Activated naive CD8-positive, alpha-beta T cell treated with anti-CD3 and anti-CD28 coated beads, Interleukin-2, amount 50 U/mL, for 24 hours (primary cell): ENCODE measurements around the gene PMEPA1.

Source experiments
- ATAC-seq: fragments of 150-1000 bp; cut with Tn5 transposase; one replicate; pipeline ENCODE4 v1.10.0; 2021
- DNase-seq: peaks from one replicate; pipeline ENCODE4 v3.0.0; 2021
- H3K27ac Mint-ChIP-seq: one replicate; pipeline ENCODE4 v1.8.0; 2021; ENCODE audit warnings: mild to moderate bottlenecking, mixed read lengths
- H3K27me3 Mint-ChIP-seq: one replicate; pipeline ENCODE4 v1.8.0; 2021; ENCODE audit warnings: mixed read lengths
- H3K36me3 Mint-ChIP-seq: one replicate; pipeline ENCODE4 v1.8.0; 2021; ENCODE audit warnings: low read depth, mixed read lengths
- H3K4me1 Mint-ChIP-seq: one replicate; pipeline ENCODE4 v1.8.0; 2021; ENCODE audit warnings: mixed read lengths
- H3K4me3 Mint-ChIP-seq: one replicate; pipeline ENCODE4 v1.8.0; 2021; ENCODE audit warnings: mild to moderate bottlenecking, moderate library complexity, mixed read lengths
- H3K9me3 Mint-ChIP-seq: one replicate; pipeline ENCODE4 v1.8.0; 2021; ENCODE audit warnings: mixed read lengths

Gene PMEPA1

GRCh38 chr20:57746201-57746600 is 36.4 kb upstream of the PMEPA1 start:
- Mint-ChIP-seq H3K4me1 (peaks cover 18% of the 10 kb centered on the region), H3K36me3 (no peaks in the 10 kb centered on the region), H3K9me3 (no peaks in the 10 kb centered on the region), H3K27me3 (peaks cover 33% of the 10 kb centered on the region), H3K27ac (no peak overlapping the region), H3K4me3 (no peak overlapping the region)
- ATAC-seq (no peak), DNase-seq (no peak)

GRCh38 chr20:57744206-57744605 is 34.4 kb upstream of the PMEPA1 start:
- Mint-ChIP-seq H3K4me3 (no peak overlapping the region), H3K9me3 (no peaks in the 10 kb centered on the region), H3K4me1 (peaks cover 11% of the 10 kb centered on the region), H3K36me3 (no peaks in the 10 kb centered on the region), H3K27me3 (peaks cover 22% of the 10 kb centered on the region), H3K27ac (no peak overlapping the region)
- DNase-seq (no peak), ATAC-seq (no peak)

- DNase-seq = no peak
- Mint-ChIP-seq H3K4me1 (peaks cover 5% of the 10 kb centered on the region), H3K9me3 (no peaks in the 10 kb centered on the region), H3K27ac (no peak overlapping the region), H3K4me3 (no peak overlapping the region), H3K27me3 (peaks cover 18% of the 10 kb centered on the region), H3K36me3 (no peaks in the 10 kb centered on the region)
- no peak for ATAC-seq
Observed at GRCh38 chr20:57743450-57744095, 33.8 kb upstream of the PMEPA1 start.

- DNase-seq (no peak), ATAC-seq (no peak)
- Mint-ChIP-seq H3K27ac (no peak overlapping the region), H3K4me3 (no peak overlapping the region), H3K36me3 (no peaks in the 10 kb centered on the region), H3K27me3 (peaks cover 14% of the 10 kb centered on the region), H3K9me3 (no peaks in the 10 kb centered on the region), H3K4me1 (peaks cover 2% of the 10 kb centered on the region)
Observed at GRCh38 chr20:57742507-57743181, 32.8 kb upstream of the PMEPA1 start.

DNA sequence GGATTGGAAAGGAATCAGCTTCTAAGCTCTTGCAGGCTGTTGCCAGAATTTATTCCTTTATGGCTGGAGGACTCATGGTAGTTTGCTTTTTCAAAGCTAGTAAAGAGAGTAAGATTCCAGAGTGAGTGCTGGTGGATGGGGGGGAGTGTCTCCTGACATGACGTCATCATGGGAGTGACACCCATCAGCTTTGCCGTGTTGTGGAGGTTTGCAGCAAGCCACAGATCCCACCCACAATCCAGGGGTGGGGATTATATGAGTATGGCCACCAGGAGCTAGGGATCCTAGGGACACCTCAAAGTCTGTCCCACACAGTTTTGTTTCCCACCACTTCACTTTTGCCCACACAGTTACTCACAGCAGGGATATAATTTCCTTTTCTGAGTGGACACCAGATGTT is 28.7 kb upstream of the PMEPA1 start:
- H3K9me3 Mint-ChIP-seq = no peaks in the 10 kb centered on the region
- no peak overlapping the region for H3K4me3 Mint-ChIP-seq
- peaks cover 20% of the 10 kb centered on the region for H3K27me3 Mint-ChIP-seq
- DNase-seq (no peak), ATAC-seq (no peak)
- H3K4me1 Mint-ChIP-seq = peaks cover 2% of the 10 kb centered on the region
- no peak overlapping the region for H3K27ac Mint-ChIP-seq
- no peaks in the 10 kb centered on the region for H3K36me3 Mint-ChIP-seq

GRCh38 chr20:57738053-57738452 is 28.2 kb upstream of the PMEPA1 start:
- Mint-ChIP-seq H3K4me1 (no peaks in the 10 kb centered on the region), H3K27ac (no peak overlapping the region), H3K9me3 (no peaks in the 10 kb centered on the region), H3K4me3 (no peak overlapping the region), H3K36me3 (no peaks in the 10 kb centered on the region), H3K27me3 (peaks cover 21% of the 10 kb centered on the region)
- DNase-seq = no peak
- ATAC-seq = no peak

DNA sequence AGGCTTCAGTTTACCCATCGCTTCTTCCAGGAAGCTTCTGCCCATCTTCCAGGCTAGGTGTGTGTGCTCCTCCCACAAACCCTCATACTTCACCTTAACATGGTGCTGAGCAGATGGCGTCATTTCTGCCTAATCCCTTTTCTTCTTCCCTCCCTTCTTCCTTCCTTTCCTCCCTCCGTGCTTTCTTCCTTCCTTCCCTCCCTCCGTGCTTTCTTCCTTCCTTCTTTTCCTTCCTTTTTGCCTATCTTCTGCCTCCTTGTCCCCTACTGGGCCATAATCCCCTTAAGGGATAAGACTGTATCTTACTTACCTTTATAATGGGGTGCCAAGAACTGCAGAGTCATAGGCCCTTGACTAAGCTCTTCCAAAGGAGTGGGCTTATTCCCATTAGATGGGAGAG is 27.5 kb upstream of the PMEPA1 start:
- no peaks in the 10 kb centered on the region for H3K9me3 Mint-ChIP-seq
- DNase-seq = no peak
- H3K4me1 Mint-ChIP-seq = no peaks in the 10 kb centered on the region
- no peak for ATAC-seq
- no peak overlapping the region for H3K27ac Mint-ChIP-seq
- no peaks in the 10 kb centered on the region for H3K36me3 Mint-ChIP-seq
- peaks cover 22% of the 10 kb centered on the region for H3K27me3 Mint-ChIP-seq
- H3K4me3 Mint-ChIP-seq = no peak overlapping the region

DNA sequence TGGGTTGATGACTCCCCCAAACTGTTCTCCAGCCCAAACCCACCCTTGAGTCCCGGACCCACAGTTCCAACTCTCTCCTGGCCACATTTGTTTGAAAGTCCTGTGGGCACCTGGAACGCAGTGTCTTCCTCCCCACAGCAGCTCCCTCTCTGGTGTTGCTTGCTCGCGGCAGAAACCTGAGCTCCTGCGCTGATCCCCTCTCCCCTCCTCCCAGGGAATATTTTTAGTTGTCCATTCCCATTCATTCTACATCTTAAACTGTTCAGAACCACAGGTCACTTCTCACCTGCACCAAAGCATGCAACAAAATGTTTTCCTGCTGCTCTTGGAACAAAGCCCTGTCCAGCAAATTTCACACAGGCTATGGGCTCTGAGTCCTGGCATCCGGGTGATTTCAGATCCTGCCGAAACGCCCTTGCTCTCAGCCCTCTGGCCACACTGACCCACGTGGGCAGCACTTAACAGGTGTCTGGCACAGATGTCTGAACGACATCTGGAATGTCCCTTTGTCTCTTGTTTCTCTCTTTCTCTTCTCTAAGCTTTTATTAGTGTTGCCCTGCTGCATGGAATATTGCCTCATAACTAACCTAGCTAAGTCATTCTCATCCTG is 27.0 kb upstream of the PMEPA1 start:
- no peak overlapping the region for H3K4me3 Mint-ChIP-seq
- no peak overlapping the region for H3K27ac Mint-ChIP-seq
- ATAC-seq = no peak
- DNase-seq = no peak
- peaks cover 17% of the 10 kb centered on the region for H3K27me3 Mint-ChIP-seq
- H3K9me3 Mint-ChIP-seq = no peaks in the 10 kb centered on the region
- H3K36me3 Mint-ChIP-seq = no peaks in the 10 kb centered on the region
- no peaks in the 10 kb centered on the region for H3K4me1 Mint-ChIP-seq

DNA sequence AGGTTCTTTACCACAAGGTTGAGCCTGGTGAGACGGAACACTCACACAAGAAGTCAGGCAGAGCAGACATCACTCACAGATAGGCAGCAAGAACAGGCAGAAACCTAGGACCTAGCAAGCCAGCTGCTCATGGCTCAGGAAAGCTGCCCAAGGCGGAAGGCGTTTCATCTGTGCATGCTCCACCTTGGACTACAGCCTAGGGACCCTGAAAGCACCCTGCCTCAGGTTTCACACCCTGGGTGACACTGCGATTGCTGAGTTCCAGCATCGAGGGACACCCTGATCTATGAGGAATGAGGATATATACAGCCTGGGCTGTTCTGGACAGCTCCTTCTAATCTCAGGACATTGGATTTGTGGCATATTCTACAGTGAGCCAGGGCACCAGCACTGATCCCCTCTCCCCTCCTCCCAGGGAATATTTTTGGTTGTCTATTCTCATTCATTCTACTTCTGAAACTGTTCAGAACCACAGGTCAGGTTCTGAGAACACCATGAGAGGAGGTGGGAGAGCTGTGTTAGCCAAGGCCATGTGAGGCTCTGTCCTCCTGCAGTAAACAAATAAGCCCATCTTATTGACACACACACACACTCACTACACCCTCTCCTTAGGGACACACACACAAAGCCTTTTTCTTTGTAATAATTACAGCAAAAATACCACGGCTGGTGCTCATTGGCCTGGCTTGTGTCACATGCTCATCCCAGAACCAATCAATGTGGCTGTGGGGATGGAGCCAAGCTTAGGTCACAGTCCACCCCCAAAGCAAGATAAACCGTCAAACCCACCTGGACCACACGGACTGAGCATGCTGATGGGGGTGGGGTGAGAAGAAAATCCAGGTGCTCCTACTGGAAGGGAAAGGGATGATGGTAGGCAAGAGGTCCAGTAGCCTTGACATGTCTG is 26.3 kb upstream of the PMEPA1 start:
- peaks cover 18% of the 10 kb centered on the region for H3K27me3 Mint-ChIP-seq
- ATAC-seq = no peak
- H3K9me3 Mint-ChIP-seq = no peaks in the 10 kb centered on the region
- no peak overlapping the region for H3K27ac Mint-ChIP-seq
- no peak for DNase-seq
- H3K4me3 Mint-ChIP-seq = no peak overlapping the region
- H3K4me1 Mint-ChIP-seq = no peaks in the 10 kb centered on the region
- no peaks in the 10 kb centered on the region for H3K36me3 Mint-ChIP-seq

DNA sequence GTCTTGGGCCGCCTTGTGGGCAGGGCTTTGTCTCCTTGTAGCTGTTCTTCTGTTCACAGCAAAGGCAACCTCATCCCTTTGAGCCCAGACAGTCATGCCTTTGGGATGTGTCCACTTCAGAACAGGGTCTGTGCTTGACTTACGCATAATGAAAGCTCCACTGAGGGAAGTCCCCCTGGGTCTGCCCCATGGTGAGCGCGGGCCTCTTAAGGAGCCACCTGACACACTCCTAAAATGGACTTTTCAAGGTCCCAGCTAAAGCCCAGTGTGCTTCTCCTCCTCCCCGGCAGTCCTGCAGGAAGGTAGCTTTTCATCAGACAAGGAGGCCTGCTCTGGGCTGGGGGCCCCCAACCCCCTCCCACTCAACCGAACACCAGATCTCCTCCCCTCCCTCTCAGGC is 24.9 kb upstream of the PMEPA1 start:
- no peak overlapping the region for H3K4me3 Mint-ChIP-seq
- H3K9me3 Mint-ChIP-seq = no peaks in the 10 kb centered on the region
- no peak for DNase-seq
- peaks cover 20% of the 10 kb centered on the region for H3K27me3 Mint-ChIP-seq
- no peaks in the 10 kb centered on the region for H3K36me3 Mint-ChIP-seq
- no peaks in the 10 kb centered on the region for H3K4me1 Mint-ChIP-seq
- ATAC-seq = no peak
- no peak overlapping the region for H3K27ac Mint-ChIP-seq

- Mint-ChIP-seq H3K4me1 (no peaks in the 10 kb centered on the region), H3K27me3 (peaks cover 16% of the 10 kb centered on the region), H3K36me3 (no peaks in the 10 kb centered on the region), H3K4me3 (no peak overlapping the region), H3K9me3 (no peaks in the 10 kb centered on the region), H3K27ac (no peak overlapping the region)
- ATAC-seq (no peak), DNase-seq (no peak)
Observed at GRCh38 chr20:57732226-57732625, 22.4 kb upstream of the PMEPA1 start.

DNA sequence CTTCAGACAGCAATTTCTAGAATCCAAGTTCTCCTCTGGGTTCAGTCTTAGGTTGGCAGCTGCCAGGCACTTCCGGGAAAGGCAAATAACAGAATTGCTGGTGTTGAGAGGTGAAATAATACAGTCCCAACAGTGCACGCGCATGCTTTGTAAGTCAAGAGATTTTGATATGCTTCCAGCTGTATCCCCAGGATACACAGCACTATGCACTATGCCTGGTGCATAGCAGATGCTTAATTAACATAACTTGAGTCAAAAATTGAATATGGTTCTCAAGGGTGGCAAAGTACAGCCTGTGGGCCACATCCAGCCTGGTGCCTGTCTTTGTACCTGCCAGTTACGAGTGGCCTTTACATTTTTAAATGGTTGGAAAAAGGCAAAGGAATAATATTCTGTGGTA is 18.9 kb upstream of the PMEPA1 start:
- Mint-ChIP-seq H3K27ac (no peak overlapping the region), H3K27me3 (peaks cover 11% of the 10 kb centered on the region)
- no peak for ATAC-seq

DNA sequence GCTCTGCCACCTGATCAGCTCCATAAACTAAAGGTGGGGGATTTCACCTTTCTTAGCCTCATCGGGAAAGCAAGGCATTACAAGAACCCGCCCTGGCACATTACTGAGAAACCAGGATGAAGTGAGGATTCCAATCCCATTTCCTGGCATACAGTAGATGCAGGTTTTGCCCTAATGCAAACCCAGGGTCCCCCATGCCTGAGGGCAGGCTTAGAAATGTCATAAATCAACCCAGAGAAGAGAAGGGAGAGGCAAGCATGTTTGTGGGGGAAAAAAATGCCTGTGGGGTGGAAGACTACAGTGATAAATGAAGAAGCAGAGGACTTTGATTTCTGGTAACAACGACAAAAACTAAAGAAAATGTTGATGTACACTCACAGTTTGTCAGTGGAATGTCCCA is 18.0 kb upstream of the PMEPA1 start:
- H3K36me3 Mint-ChIP-seq = no peaks in the 10 kb centered on the region
- H3K27ac Mint-ChIP-seq = no peak overlapping the region
- no peaks in the 10 kb centered on the region for H3K9me3 Mint-ChIP-seq
- DNase-seq (no peak), ATAC-seq (no peak)
- no peak overlapping the region for H3K4me3 Mint-ChIP-seq
- H3K27me3 Mint-ChIP-seq = peaks cover 11% of the 10 kb centered on the region
- no peaks in the 10 kb centered on the region for H3K4me1 Mint-ChIP-seq

More for the DNA sequence above, 18.9 kb upstream of the PMEPA1 start:
- H3K4me1 Mint-ChIP-seq = no peaks in the 10 kb centered on the region
- H3K36me3 Mint-ChIP-seq = no peaks in the 10 kb centered on the region
- DNase-seq = no peak
- H3K9me3 Mint-ChIP-seq = no peaks in the 10 kb centered on the region
- no peak overlapping the region for H3K4me3 Mint-ChIP-seq

DNA sequence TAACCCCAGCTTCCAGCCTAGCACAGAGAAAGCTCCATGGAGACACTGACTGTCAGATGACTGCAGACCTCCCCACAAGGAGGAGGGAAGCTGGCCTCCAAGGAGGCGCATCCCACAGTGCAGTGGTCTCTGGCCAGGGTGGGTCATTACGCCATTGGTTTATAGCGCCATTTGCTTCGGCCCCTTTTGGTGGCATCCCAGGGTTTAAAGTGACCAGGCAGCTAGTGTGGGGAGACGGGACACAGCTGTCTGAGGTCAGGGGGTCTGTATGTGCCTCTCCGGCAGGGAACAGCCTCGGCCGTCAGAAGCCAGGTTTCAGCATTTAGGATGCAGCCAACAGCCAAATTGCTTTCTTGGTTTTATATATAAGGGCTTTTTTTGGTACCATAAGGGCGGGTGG is 15.8 kb upstream of the PMEPA1 start:
- ATAC-seq (no peak), DNase-seq (no peak)
- H3K27me3 Mint-ChIP-seq = peaks cover 8% of the 10 kb centered on the region
- H3K4me3 Mint-ChIP-seq = no peak overlapping the region
- no peaks in the 10 kb centered on the region for H3K4me1 Mint-ChIP-seq
- H3K27ac Mint-ChIP-seq = no peak overlapping the region
- no peaks in the 10 kb centered on the region for H3K9me3 Mint-ChIP-seq
- H3K36me3 Mint-ChIP-seq = no peaks in the 10 kb centered on the region
